ENCODE measurements around the gene MVD. TPM values are rescaled to one million over a fixed set of nuclear protein-coding genes. Genes with fewer than 3 reads are reported as not detected.

Gene MVD
- total RNA-seq, 6 experiments from 2014 or later, result 10.2 to 57.1 (median 15.2) TPM

DNA sequence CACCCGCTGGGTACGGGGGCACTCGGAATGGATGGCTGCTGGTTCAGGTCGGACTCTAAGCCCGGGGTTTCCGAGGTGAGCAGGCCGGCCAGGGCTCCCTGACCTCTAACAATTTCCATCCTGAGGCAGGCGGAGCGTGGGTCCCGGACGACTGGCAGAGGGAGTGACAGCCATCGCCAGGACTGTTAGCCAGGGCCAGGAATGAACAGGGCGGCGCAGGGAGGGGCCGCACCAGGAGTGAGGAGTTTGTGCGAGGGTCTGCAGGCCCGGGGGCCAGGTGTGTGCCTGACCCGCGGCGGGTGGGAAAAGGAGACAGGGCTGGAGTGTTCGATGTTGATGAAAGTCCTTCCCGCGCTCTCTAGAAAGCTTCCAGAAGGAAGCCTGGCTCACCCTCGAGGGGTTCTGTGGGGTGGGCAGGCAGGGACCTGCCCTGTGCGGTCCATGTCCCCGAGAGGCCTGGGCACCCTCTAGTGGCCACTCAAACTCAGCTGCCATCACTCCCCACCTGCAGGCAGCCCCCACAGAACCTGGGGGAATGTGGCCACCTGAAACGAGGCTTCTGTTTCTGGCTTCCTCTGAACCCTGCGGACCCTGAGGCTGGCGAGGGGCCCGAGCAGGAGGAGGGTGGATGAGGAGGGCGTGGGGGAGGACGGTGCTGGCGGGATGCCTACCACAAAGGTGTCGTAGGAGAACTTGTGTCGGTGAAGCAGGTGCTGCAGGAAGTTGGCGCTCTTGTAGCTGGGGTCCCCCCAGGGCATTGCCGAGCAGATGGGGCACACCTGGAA is 35.1 kb upstream of the MVD start:
- Histone ChIP-seq H3K4me1 (peaks cover 0 to 4% (median 0%) of the 10 kb centered on the region in 4 donors), H3K9me3 (no peaks in the 10 kb centered on the region), H3K27ac (no peak overlapping the region), H3K36me3 (peaks cover 0 to 9% (median 1%) of the 10 kb centered on the region in 4 donors), H3K4me3 (no peak overlapping the region), H3K27me3 (no peaks in the 10 kb centered on the region)
- WGBS (ENCODE audit: insufficient coverage, low coverage, low lambda C conversion rate, missing lambda C conversion rate), result 77% methylated on average over 9 of the region's 37 CpGs
- no peak for DNase-seq
- intact Hi-C loops (cut with DNase I), result no loop called here
- TF ChIP-seq, protein P1, sequence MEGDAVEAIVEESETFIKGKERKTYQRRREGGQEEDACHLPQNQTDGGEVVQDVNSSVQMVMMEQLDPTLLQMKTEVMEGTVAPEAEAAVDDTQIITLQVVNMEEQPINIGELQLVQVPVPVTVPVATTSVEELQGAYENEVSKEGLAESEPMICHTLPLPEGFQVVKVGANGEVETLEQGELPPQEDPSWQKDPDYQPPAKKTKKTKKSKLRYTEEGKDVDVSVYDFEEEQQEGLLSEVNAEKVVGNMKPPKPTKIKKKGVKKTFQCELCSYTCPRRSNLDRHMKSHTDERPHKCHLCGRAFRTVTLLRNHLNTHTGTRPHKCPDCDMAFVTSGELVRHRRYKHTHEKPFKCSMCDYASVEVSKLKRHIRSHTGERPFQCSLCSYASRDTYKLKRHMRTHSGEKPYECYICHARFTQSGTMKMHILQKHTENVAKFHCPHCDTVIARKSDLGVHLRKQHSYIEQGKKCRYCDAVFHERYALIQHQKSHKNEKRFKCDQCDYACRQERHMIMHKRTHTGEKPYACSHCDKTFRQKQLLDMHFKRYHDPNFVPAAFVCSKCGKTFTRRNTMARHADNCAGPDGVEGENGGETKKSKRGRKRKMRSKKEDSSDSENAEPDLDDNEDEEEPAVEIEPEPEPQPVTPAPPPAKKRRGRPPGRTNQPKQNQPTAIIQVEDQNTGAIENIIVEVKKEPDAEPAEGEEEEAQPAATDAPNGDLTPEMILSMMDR (IDR thresholded peaks at IDR 0.05), result peak; percentile 28 to 38 (median 36)
- TF ChIP-seq POLR2A (IDR thresholded peaks at IDR 0.05), result no peak
- peak in 2 of 4 donors; percentile 5 to 7 for ATAC-seq

DNA sequence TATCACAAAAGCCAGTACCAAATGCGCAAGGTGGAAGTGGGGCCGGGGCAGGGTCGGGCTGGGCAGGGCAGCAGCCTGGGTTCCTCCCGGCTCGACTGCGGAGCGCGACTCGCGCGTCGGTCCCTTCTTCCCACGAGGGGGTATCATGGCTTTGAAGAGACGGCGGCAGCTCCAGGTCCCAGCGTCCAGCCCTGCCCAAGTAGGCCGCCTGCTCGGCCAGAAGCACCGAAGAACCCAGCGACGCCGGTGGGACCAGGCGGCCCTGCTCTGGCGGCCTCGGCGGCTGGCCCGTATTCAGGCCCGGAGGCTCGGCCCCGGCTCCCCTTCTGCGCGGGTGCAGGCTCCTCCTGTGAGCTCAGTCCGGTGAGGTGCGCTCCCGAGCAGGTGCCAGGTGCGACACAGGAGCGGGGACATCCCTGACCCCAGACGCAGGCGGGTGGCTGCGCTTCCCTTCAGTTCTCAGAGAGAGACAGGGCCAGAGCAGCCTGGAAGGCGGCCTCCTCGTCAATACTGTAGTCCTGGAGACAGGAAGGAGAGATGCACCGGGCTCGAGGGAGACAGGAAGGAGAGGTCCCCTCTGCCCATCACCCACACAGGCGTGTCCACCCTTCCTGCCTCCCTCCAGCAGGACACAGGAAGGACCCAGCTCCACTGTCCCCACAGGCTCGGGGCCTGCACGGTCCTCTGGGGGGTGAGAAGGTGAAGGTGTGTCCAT is 34.4 kb upstream of the MVD start:
- TF ChIP-seq POLR2A (IDR thresholded peaks at IDR 0.05), result no peak
- TF ChIP-seq, protein P1 (IDR thresholded peaks at IDR 0.05), result no peak
- 43% methylated on average over 3 of the region's 47 CpGs for WGBS (ENCODE audit: insufficient coverage, low coverage, low lambda C conversion rate, missing lambda C conversion rate)
- H3K4me3 ChIP-seq, result no peak overlapping the region
- H3K36me3 ChIP-seq, result peaks cover 0 to 9% (median 1%) of the 10 kb centered on the region in 4 donors
- no peaks in the 10 kb centered on the region for H3K27me3 ChIP-seq
- intact Hi-C loops (cut with DNase I), result no loop called here
- H3K27ac ChIP-seq, result no peak overlapping the region
- no peaks in the 10 kb centered on the region for H3K9me3 ChIP-seq
- H3K4me1 ChIP-seq, result peaks cover 0 to 4% (median 0%) of the 10 kb centered on the region in 4 donors
- DNase-seq (no peak), ATAC-seq (peak in 2 of 4 donors; percentile 5 to 7)

DNA sequence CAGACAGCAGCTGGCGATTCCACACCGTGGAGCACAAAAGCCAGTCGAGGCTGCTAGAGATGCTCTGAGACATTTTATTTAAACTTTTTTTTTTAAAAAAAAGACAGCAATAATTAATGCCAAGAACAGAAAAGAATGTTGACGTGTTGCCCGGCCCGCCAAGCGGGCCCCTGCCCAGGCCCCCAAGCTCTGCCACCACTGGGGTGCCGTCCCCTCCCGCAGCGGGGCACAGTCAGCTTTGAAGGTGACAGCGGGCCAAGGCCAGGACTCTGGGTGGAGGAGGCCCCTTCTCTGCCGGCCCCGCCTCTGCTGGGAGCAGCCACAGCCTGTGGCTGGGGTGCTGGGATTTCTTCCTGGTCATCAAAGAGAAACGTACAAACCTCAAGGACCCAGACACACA is 33.5 kb upstream of the MVD start:
- no peak for TF ChIP-seq POLR2A (IDR thresholded peaks at IDR 0.05)
- TF ChIP-seq, protein P1 (IDR thresholded peaks at IDR 0.05), result no peak
- no peak overlapping the region for H3K4me3 ChIP-seq
- WGBS (ENCODE audit: insufficient coverage, low coverage, low lambda C conversion rate, missing lambda C conversion rate), result 93% methylated on average over 6 of the region's 14 CpGs
- intact Hi-C loops (cut with DNase I), result no loop called here
- H3K27ac ChIP-seq, result no peak overlapping the region
- no peak for DNase-seq
- ATAC-seq, result no peak
- peaks cover 0 to 4% (median 0%) of the 10 kb centered on the region in 4 donors for H3K4me1 ChIP-seq
- H3K36me3 ChIP-seq, result peaks cover 0 to 9% (median 1%) of the 10 kb centered on the region in 4 donors
- no peaks in the 10 kb centered on the region for H3K9me3 ChIP-seq
- H3K27me3 ChIP-seq, result no peaks in the 10 kb centered on the region

DNA sequence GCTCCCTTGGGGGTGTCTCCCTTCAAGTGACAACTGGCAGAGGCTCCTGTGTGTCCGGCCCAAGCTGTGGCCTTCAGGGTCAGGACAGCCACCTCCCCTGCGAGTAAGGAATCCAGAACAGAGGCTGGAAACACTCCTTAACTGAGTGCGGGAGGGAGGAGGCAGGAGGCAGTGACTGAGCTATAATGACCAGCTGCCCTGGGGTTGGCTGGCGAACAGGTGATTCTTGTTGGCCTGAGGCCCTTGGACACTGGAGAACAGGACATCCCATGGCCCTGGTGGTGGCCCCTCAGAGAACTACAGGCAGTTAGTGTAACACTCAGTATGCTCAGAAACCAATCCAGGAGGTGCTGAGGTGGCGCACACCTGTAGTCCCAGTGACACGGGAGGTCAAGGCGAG is 32.9 kb upstream of the MVD start:
- H3K27ac ChIP-seq, result no peak overlapping the region
- no peak overlapping the region for H3K4me3 ChIP-seq
- intact Hi-C loops (cut with DNase I), result no loop called here
- no peaks in the 10 kb centered on the region for H3K4me1 ChIP-seq
- no peaks in the 10 kb centered on the region for H3K9me3 ChIP-seq
- WGBS (ENCODE audit: insufficient coverage, low coverage, low lambda C conversion rate, missing lambda C conversion rate), result no CpG with 5 or more reads among the region's 7 CpGs
- DNase-seq (no peak), ATAC-seq (no peak)
- H3K27me3 ChIP-seq, result no peaks in the 10 kb centered on the region
- TF ChIP-seq, protein P1 (IDR thresholded peaks at IDR 0.05), result no peak
- TF ChIP-seq POLR2A (IDR thresholded peaks at IDR 0.05), result no peak
- H3K36me3 ChIP-seq, result peaks cover 0 to 9% (median 1%) of the 10 kb centered on the region in 4 donors

All from right lobe of liver (tissue), 6 donors.